HFF-Myc (cell line): Measurements from ENCODE around the gene PEX26.

Experiments used
- DNase-seq: peaks from one replicate; pipeline ENCODE4 v3.0.0-alpha.2; 2011; ENCODE audit warnings: low read depth; ENCODE audit errors: extremely low read depth
- H3K4me3 ChIP-seq: replicated peaks from 2 replicates; pipeline ENCODE4 v1.5.1; 2011; ENCODE audit warnings: low read depth, mild to moderate bottlenecking, control low read depth, low read length
- CTCF ChIP-seq: IDR thresholded peaks from 2 replicates; pipeline ENCODE4 v1.5.1; 2012; ENCODE audit warnings: mild to moderate bottlenecking, low read depth, low read length, control low read depth; ENCODE audit errors: missing control alignments

PEX26 gene

GRCh38 chr22:18108187-18108586 lies 30.4 kb downstream of the PEX26 start:
- no peak for TF ChIP-seq CTCF
- DNase-seq: no peak
- H3K4me3 ChIP-seq: no peak overlapping the region

- DNase-seq: no peak
- TF ChIP-seq CTCF: no peak
- H3K4me3 ChIP-seq: no peak overlapping the region
Measured at GRCh38 chr22:18109410-18110193, 31.8 kb downstream of the PEX26 start.

- TF ChIP-seq CTCF: no peak
- no peak for DNase-seq
- H3K4me3 ChIP-seq: peak within 1 kb of the TSS; percentile 24
Measured at GRCh38 chr22:18110194-18110953, 32.6 kb downstream of the PEX26 start, which contains the start of gene TUBA8. TSS of gene TUBA8 (plus strand) at chr22:18110809. CDS start at chr22:18110866, 57 bp downstream.

GRCh38 chr22:18110954-18111758 lies 33.4 kb downstream of the PEX26 start:
- peak overlapping the region; percentile 24 for H3K4me3 ChIP-seq
- no peak for TF ChIP-seq CTCF
- DNase-seq: no peak

- no peak for TF ChIP-seq CTCF
- no peak overlapping the region for H3K4me3 ChIP-seq
- no peak for DNase-seq
Measured at GRCh38 chr22:18111759-18112330, 34.1 kb downstream of the PEX26 start.

- DNase-seq: no peak
- H3K4me3 ChIP-seq: no peak overlapping the region
- TF ChIP-seq CTCF: no peak
Measured at GRCh38 chr22:18112440-18112839, 34.6 kb downstream of the PEX26 start.
